Osteoblast (primary cell): Measurements from ENCODE around the gene NPAS3. TPM values are rescaled to one million over a fixed set of nuclear protein-coding genes. Genes with fewer than 3 reads are reported as not detected.

ENCODE experiments used
- DNase-seq: peaks from one replicate; pipeline ENCODE4 v3.0.0; 2011; ENCODE audit warnings: low spot score, mixed read lengths; ENCODE audit not compliant: insufficient read length; ENCODE audit errors: missing footprints
- H2AFZ ChIP-seq: 2 replicates; pipeline ENCODE4 v1.6.0; 2011; ENCODE audit warnings: mild to moderate bottlenecking, low read length
- H3K27ac ChIP-seq: 2 replicates; pipeline ENCODE4 v1.5.1; 2011; ENCODE audit warnings: mild to moderate bottlenecking, low read depth, low read length, moderate library complexity
- H3K27me3 ChIP-seq: 2 replicates; pipeline ENCODE4 v1.6.0; 2012; ENCODE audit warnings: mild to moderate bottlenecking, control low read depth, inconsistent platforms, low read length, moderate library complexity; ENCODE audit not compliant: insufficient read depth
- H3K36me3 ChIP-seq: 2 replicates; pipeline ENCODE4 v1.5.1; 2011; ENCODE audit warnings: mild to moderate bottlenecking, low read length, control low read depth, moderate library complexity; ENCODE audit not compliant: insufficient read depth
- H3K4me1 ChIP-seq: 2 replicates; pipeline ENCODE4 v1.5.1; 2011; ENCODE audit warnings: mild to moderate bottlenecking, low read length, control low read depth, moderate library complexity; ENCODE audit not compliant: insufficient read depth
- H3K4me2 ChIP-seq: 2 replicates; pipeline ENCODE4 v1.6.0; 2011; ENCODE audit warnings: mild to moderate bottlenecking, low read length; ENCODE audit not compliant: insufficient read depth
- H3K4me3 ChIP-seq: fragments of 200-600 bp; sonication (generic); 3 replicates; pipeline ENCODE4 v1.5.1; 2012; ENCODE audit warnings: mild to moderate bottlenecking, low read length, inconsistent platforms; ENCODE audit not compliant: insufficient read depth
- H3K79me2 ChIP-seq: 2 replicates; pipeline ENCODE4 v1.6.0; 2012; ENCODE audit warnings: mild to moderate bottlenecking, low read length, control low read depth, inconsistent platforms; ENCODE audit not compliant: insufficient read depth
- H3K9me3 ChIP-seq: 2 replicates; pipeline ENCODE4 v1.5.1; 2011; ENCODE audit warnings: low read depth, low read length, control low read depth
- H4K20me1 ChIP-seq: 2 replicates; pipeline ENCODE4 v1.6.0; 2012; ENCODE audit warnings: mild to moderate bottlenecking, low read length, control low read depth; ENCODE audit not compliant: insufficient read depth
- CTCF ChIP-seq: IDR thresholded peaks from 2 replicates; pipeline ENCODE4 v1.5.1; 2011; ENCODE audit warnings: mild to moderate bottlenecking, low read depth, low read length, moderate library complexity; ENCODE audit errors: extremely low read depth
- total RNA-seq: library from RNA; depleted of rRNA; stranded (reverse); fragments of >200 nt; gene quantifications from 2 replicates; pipeline ENCODE4 v1.2.3, GENCODE V29; 2012

Gene NPAS3
- total RNA-seq, 1 donor = 0.72 TPM

GRCh38 chr14:33457021-33457420 is 518.3 kb downstream of the NPAS3 start:
- DNase-seq = no peak
- H3K27ac ChIP-seq = no peak overlapping the region
- H3K9me3 ChIP-seq = no peaks in the 10 kb centered on the region
- no peaks in the 10 kb centered on the region for H3K4me1 ChIP-seq
- no peaks in the 10 kb centered on the region for H3K27me3 ChIP-seq
- TF ChIP-seq CTCF = no peak
- H3K4me3 ChIP-seq = no peak overlapping the region
- no peaks in the 10 kb centered on the region for H3K79me2 ChIP-seq
- no peak overlapping the region for H3K4me2 ChIP-seq
- no peak overlapping the region for H2AFZ ChIP-seq
- no peaks in the 10 kb centered on the region for H3K36me3 ChIP-seq
- no peaks in the 10 kb centered on the region for H4K20me1 ChIP-seq

GRCh38 chr14:33457617-33458016 is 518.9 kb downstream of the NPAS3 start:
- Histone ChIP-seq H3K4me1 (no peaks in the 10 kb centered on the region), H3K27ac (no peak overlapping the region), H3K27me3 (no peaks in the 10 kb centered on the region), H3K4me2 (no peak overlapping the region), H3K79me2 (no peaks in the 10 kb centered on the region), H4K20me1 (no peaks in the 10 kb centered on the region), H3K36me3 (no peaks in the 10 kb centered on the region), H3K4me3 (no peak overlapping the region), H3K9me3 (no peaks in the 10 kb centered on the region), H2AFZ (no peak overlapping the region)
- no peak for TF ChIP-seq CTCF
- no peak for DNase-seq

- no peaks in the 10 kb centered on the region for H4K20me1 ChIP-seq
- no peak overlapping the region for H2AFZ ChIP-seq
- no peak overlapping the region for H3K4me3 ChIP-seq
- no peak for DNase-seq
- no peaks in the 10 kb centered on the region for H3K36me3 ChIP-seq
- H3K79me2 ChIP-seq = no peaks in the 10 kb centered on the region
- no peaks in the 10 kb centered on the region for H3K27me3 ChIP-seq
- H3K4me2 ChIP-seq = no peak overlapping the region
- no peak for TF ChIP-seq CTCF
- no peaks in the 10 kb centered on the region for H3K4me1 ChIP-seq
- no peak overlapping the region for H3K27ac ChIP-seq
- H3K9me3 ChIP-seq = no peaks in the 10 kb centered on the region
Observed at GRCh38 chr14:33460164-33460563, 521.5 kb downstream of the NPAS3 start.

GRCh38 chr14:33461036-33461435 is 522.4 kb downstream of the NPAS3 start:
- Histone ChIP-seq H3K36me3 (no peaks in the 10 kb centered on the region), H2AFZ (no peak overlapping the region), H3K27me3 (no peaks in the 10 kb centered on the region), H4K20me1 (no peaks in the 10 kb centered on the region), H3K4me3 (no peak overlapping the region), H3K27ac (no peak overlapping the region), H3K79me2 (no peaks in the 10 kb centered on the region), H3K4me1 (no peaks in the 10 kb centered on the region), H3K4me2 (no peak overlapping the region), H3K9me3 (no peaks in the 10 kb centered on the region)
- TF ChIP-seq CTCF = no peak
- DNase-seq = no peak
